Hepatocyte (in vitro differentiated cells): Measurements from ENCODE around the gene MAP4K3. TPM values are rescaled to one million over a fixed set of nuclear protein-coding genes. Genes with fewer than 3 reads are reported as not detected.

ENCODE experiments used
- DNase-seq: peaks from one replicate; pipeline ENCODE4 v3.0.0-alpha.2; 2016; ENCODE audit warnings: low spot score
- H2AFZ ChIP-seq: fragments of 200-600 bp; sonication (generic); 2 replicates; pipeline ENCODE4 v1.6.0; 2016; ENCODE audit warnings: antibody characterized with exemption, mild to moderate bottlenecking
- H3K27ac ChIP-seq: fragments of 200-600 bp; sonication (generic); 2 replicates; pipeline ENCODE4 v1.5.1; 2016; ENCODE audit warnings: mild to moderate bottlenecking
- H3K27me3 ChIP-seq: fragments of 200-600 bp; sonication (generic); 2 replicates; pipeline ENCODE4 v1.6.1; 2016
- H3K36me3 ChIP-seq: fragments of 200-600 bp; sonication (generic); replicated peaks from 2 replicates; pipeline ENCODE4 v1.5.1; 2016; ENCODE audit warnings: low read depth; ENCODE audit not compliant: insufficient read depth
- H3K4me1 ChIP-seq: fragments of 200-600 bp; sonication (generic); 2 replicates; pipeline ENCODE4 v1.5.1; 2016; ENCODE audit warnings: mild to moderate bottlenecking, moderate library complexity; ENCODE audit not compliant: insufficient read depth
- H3K4me2 ChIP-seq: fragments of 200-600 bp; sonication (generic); 2 replicates; pipeline ENCODE4 v1.6.0; 2016
- H3K4me3 ChIP-seq: fragments of 200-600 bp; sonication (generic); 2 replicates; pipeline ENCODE4 v1.5.1; 2016; ENCODE audit warnings: mild to moderate bottlenecking
- H3K79me2 ChIP-seq: fragments of 200-600 bp; sonication (generic); 2 replicates; pipeline ENCODE4 v1.6.0; 2017; ENCODE audit warnings: mild to moderate bottlenecking
- H3K9me2 ChIP-seq: fragments of 200-600 bp; sonication (generic); replicated peaks from 2 replicates; pipeline ENCODE4 v1.6.0; 2017; ENCODE audit warnings: mild to moderate bottlenecking; ENCODE audit not compliant: insufficient read depth
- H3K9me3 ChIP-seq: fragments of 200-600 bp; sonication (generic); 2 replicates; pipeline ENCODE4 v1.5.1; 2016; ENCODE audit warnings: low read depth, mild to moderate bottlenecking
- H4K20me1 ChIP-seq: fragments of 200-600 bp; sonication (generic); 2 replicates; pipeline ENCODE4 v1.6.0; 2016; ENCODE audit warnings: mild to moderate bottlenecking; ENCODE audit not compliant: insufficient read depth, poor library complexity, severe bottlenecking
- CTCF ChIP-seq: fragments of 200-600 bp; sonication (generic); IDR thresholded peaks from 2 replicates; pipeline ENCODE4 v1.5.1; 2016; ENCODE audit warnings: antibody characterized with exemption, mild to moderate bottlenecking; ENCODE audit not compliant: poor library complexity
- EZH2 ChIP-seq: fragments of 200-600 bp; sonication (generic); IDR thresholded peaks from 2 replicates; pipeline ENCODE4 v1.6.1; 2016; ENCODE audit warnings: antibody characterized with exemption, mild to moderate bottlenecking, borderline replicate concordance
- EZH2phosphoT487 ChIP-seq: fragments of 200-600 bp; sonication (generic); IDR thresholded peaks from one replicate; pipeline ENCODE4 v1.6.1; 2018; ENCODE audit warnings: antibody characterized with exemption, mild to moderate bottlenecking, low read depth, moderate library complexity; ENCODE audit not compliant: unreplicated experiment, severe bottlenecking
- WGBS: methylation state at CpG from one replicate; pipeline ENCODE4 v1.1.6; 2016; ENCODE audit warnings: low lambda C conversion rate; ENCODE audit errors: missing lambda C conversion rate; 5-methylcytosine and 5-hydroxymethylcytosine counted together
- polyA plus RNA-seq: library from polyadenylated mRNA; unstranded; fragments of >200 nt; fragmentation: Nextera tagmentation; extraction: Ambion mirVana; gene quantifications from 2 replicates; pipeline ENCODE4 v1.2.1, GENCODE V29; 2016
- total RNA-seq: library from RNA; depleted of rRNA; stranded (reverse); fragments of >200 nt; gene quantifications from 2 replicates; pipeline ENCODE4 v1.2.3, GENCODE V29; 2014

MAP4K3 gene
- total and polyA plus RNA-seq, 2 experiments from 2014 or later, result 24.5 to 65.1 TPM

DNA sequence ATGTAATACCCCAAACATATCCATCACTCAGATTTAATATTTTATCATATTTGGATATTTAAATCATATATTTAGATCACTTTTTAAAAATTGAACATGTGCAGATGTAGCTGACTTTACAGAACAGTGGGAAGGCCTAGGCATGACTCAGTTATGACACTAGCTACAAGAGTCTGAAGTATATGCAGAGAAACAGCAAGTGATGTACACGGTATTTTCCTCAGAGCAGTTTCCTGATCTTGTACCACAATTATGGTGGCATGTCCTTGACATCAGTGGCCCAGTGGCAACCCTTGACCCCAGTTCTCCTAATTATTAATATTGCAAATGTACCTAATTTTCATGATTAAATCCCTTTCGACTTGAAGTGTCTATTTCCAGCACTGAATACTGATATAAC is 221.5 kb downstream of the MAP4K3 start:
- Histone ChIP-seq H3K4me2 (no peak overlapping the region), H3K4me1 (no peaks in the 10 kb centered on the region), H4K20me1 (no peaks in the 10 kb centered on the region), H3K9me2 (no peaks in the 10 kb centered on the region), H3K79me2 (no peaks in the 10 kb centered on the region), H3K36me3 (no peaks in the 10 kb centered on the region), H2AFZ (no peak overlapping the region), H3K4me3 (no peak overlapping the region), H3K27ac (no peak overlapping the region), H3K9me3 (no peaks in the 10 kb centered on the region), H3K27me3 (no peaks in the 10 kb centered on the region)
- WGBS, result 96% methylated on average over 2 of the region's 2 CpGs
- DNase-seq, result no peak
- TF ChIP-seq CTCF, result no peak
- no peak for TF ChIP-seq EZH2phosphoT487
- TF ChIP-seq EZH2, result no peak

GRCh38 chr2:39213015-39213414 is 224.1 kb downstream of the MAP4K3 start:
- Histone ChIP-seq H3K9me3 (no peaks in the 10 kb centered on the region), H3K4me1 (no peaks in the 10 kb centered on the region), H3K9me2 (no peaks in the 10 kb centered on the region), H3K4me2 (no peak overlapping the region), H2AFZ (no peak overlapping the region), H3K4me3 (no peak overlapping the region), H3K79me2 (no peaks in the 10 kb centered on the region), H3K36me3 (no peaks in the 10 kb centered on the region), H3K27me3 (no peaks in the 10 kb centered on the region), H3K27ac (no peak overlapping the region), H4K20me1 (no peaks in the 10 kb centered on the region)
- 100% methylated on average over 1 of the region's 1 CpG for WGBS
- no peak for TF ChIP-seq CTCF
- no peak for TF ChIP-seq EZH2phosphoT487
- no peak for TF ChIP-seq EZH2
- DNase-seq, result no peak

DNA sequence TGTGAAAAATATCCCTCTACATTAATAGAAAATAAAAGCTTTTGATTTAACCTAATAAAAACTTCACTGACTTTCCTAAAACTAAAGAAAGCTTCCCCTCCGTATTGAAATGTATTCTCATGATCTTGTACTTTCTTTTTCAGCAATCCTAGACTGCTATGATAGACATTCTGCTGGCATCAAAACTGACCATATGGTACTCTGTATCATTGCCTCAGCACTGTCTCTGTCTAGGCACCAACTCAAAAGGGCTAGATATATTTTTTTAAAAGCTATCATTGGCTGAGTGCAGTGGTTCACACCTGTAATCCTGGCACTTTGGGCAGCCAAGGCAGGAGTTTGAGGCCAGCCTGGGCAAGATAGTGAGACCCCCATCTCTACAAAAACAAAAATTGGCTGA is 226.2 kb downstream of the MAP4K3 start:
- Histone ChIP-seq H2AFZ (no peak overlapping the region), H3K79me2 (no peaks in the 10 kb centered on the region), H3K36me3 (no peaks in the 10 kb centered on the region), H4K20me1 (no peaks in the 10 kb centered on the region), H3K4me1 (no peaks in the 10 kb centered on the region), H3K27me3 (no peaks in the 10 kb centered on the region), H3K9me2 (no peaks in the 10 kb centered on the region), H3K4me3 (no peak overlapping the region), H3K9me3 (no peaks in the 10 kb centered on the region), H3K27ac (no peak overlapping the region), H3K4me2 (no peak overlapping the region)
- TF ChIP-seq EZH2phosphoT487, result no peak
- TF ChIP-seq CTCF, result no peak
- no peak for TF ChIP-seq EZH2
- DNase-seq, result no peak
- WGBS, result 63% methylated on average over 1 of the region's 1 CpG

GRCh38 chr2:39203382-39203781 is 233.7 kb downstream of the MAP4K3 start:
- no peaks in the 10 kb centered on the region for H4K20me1 ChIP-seq
- DNase-seq, result no peak
- H3K4me3 ChIP-seq, result no peak overlapping the region
- H3K36me3 ChIP-seq, result no peaks in the 10 kb centered on the region
- no peaks in the 10 kb centered on the region for H3K9me2 ChIP-seq
- H3K4me1 ChIP-seq, result no peaks in the 10 kb centered on the region
- H3K27ac ChIP-seq, result no peak overlapping the region
- WGBS, result 91% methylated on average over 5 of the region's 6 CpGs
- no peak for TF ChIP-seq CTCF
- no peak for TF ChIP-seq EZH2
- TF ChIP-seq EZH2phosphoT487, result no peak
- H3K27me3 ChIP-seq, result no peaks in the 10 kb centered on the region
- no peak overlapping the region for H2AFZ ChIP-seq
- no peaks in the 10 kb centered on the region for H3K79me2 ChIP-seq
- H3K9me3 ChIP-seq, result no peaks in the 10 kb centered on the region
- H3K4me2 ChIP-seq, result no peak overlapping the region
